SK-N-SH treated with all-trans-retinoic acid at 6 μM for 48 hours (cell line): ENCODE measurements around the gene PCF11.

Source experiments
- ATAC-seq: fragments of 200-7000 bp; cut with Tn5 transposase; 3 replicates; pipeline ENCODE4 v1.9.1; 2020; ENCODE audit warnings: mild to moderate bottlenecking, moderate library complexity
- ARNTL ChIP-seq: fragments of 450-650 bp; formaldehyde crosslinking; IDR thresholded peaks from 2 replicates; pipeline ENCODE4 v1.5.0; 2020; ENCODE audit warnings: low read depth, mild to moderate bottlenecking, moderate library complexity, borderline replicate concordance
- BACH2 ChIP-seq: fragments of 250-450 bp; sonication (Bioruptor Pico); IDR thresholded peaks from 2 replicates; pipeline ENCODE4 v1.9.0; 2021; ENCODE audit warnings: mild to moderate bottlenecking, borderline replicate concordance
- CREB5 ChIP-seq: fragments of 250-450 bp; sonication (Bioruptor Pico); IDR thresholded peaks from 2 replicates; pipeline ENCODE4 v1.5.1; 2020; ENCODE audit warnings: low read depth, mild to moderate bottlenecking, moderate library complexity
- CSDC2 ChIP-seq: fragments of 250-450 bp; sonication (Bioruptor Pico); IDR thresholded peaks from 2 replicates; pipeline ENCODE4 v1.5.0; 2020; ENCODE audit warnings: mild to moderate bottlenecking, moderate library complexity
- CSRNP3 ChIP-seq: fragments of 250-450 bp; sonication (Bioruptor Pico); IDR thresholded peaks from 2 replicates; pipeline ENCODE4 v1.5.1; 2021; ENCODE audit warnings: mild to moderate bottlenecking, moderate library complexity
- ESRRG ChIP-seq: fragments of 250-450 bp; sonication (Bioruptor Pico); IDR thresholded peaks from 2 replicates; pipeline ENCODE4 v1.6.1; 2021; ENCODE audit warnings: mild to moderate bottlenecking
- GLIS3 ChIP-seq: fragments of 250-450 bp; sonication (Bioruptor Pico); IDR thresholded peaks from 2 replicates; pipeline ENCODE4 v1.5.0; 2020; ENCODE audit warnings: mild to moderate bottlenecking, moderate library complexity
- OSR1 ChIP-seq: fragments of 250-450 bp; sonication (Bioruptor Pico); IDR thresholded peaks from 2 replicates; pipeline ENCODE4 v1.8.0; 2022; ENCODE audit warnings: moderate library complexity, mild to moderate bottlenecking, inconsistent platforms
- POU6F1 ChIP-seq: fragments of 250-450 bp; sonication (Bioruptor Pico); IDR thresholded peaks from 2 replicates; pipeline ENCODE4 v1.8.0; 2021; ENCODE audit warnings: low read depth, mild to moderate bottlenecking, moderate library complexity, borderline replicate concordance
- PPARA ChIP-seq: fragments of 250-450 bp; sonication (Bioruptor Pico); IDR thresholded peaks from 2 replicates; pipeline ENCODE4 v1.5.0; 2020; ENCODE audit warnings: mild to moderate bottlenecking, borderline replicate concordance
- RARB ChIP-seq: fragments of 250-450 bp; sonication (Bioruptor Pico); IDR thresholded peaks from 2 replicates; pipeline ENCODE4 v1.8.0; 2021; ENCODE audit warnings: mild to moderate bottlenecking, moderate library complexity
- SNAI2 ChIP-seq: fragments of 250-450 bp; sonication (Bioruptor Pico); IDR thresholded peaks from 2 replicates; pipeline ENCODE4 v1.5.0; 2020; ENCODE audit warnings: mild to moderate bottlenecking, moderate library complexity
- TCF4 ChIP-seq: fragments of 250-450 bp; sonication (Bioruptor Pico); IDR thresholded peaks from 2 replicates; pipeline ENCODE4 v1.8.0; 2021; ENCODE audit warnings: mild to moderate bottlenecking, moderate library complexity, borderline replicate concordance
- TOX ChIP-seq: fragments of 250-450 bp; sonication (Bioruptor Pico); IDR thresholded peaks from 2 replicates; pipeline ENCODE4 v1.8.0; 2021; ENCODE audit warnings: mild to moderate bottlenecking, moderate library complexity, borderline replicate concordance
- ZFP3 ChIP-seq: fragments of 250-450 bp; sonication (Bioruptor Pico); IDR thresholded peaks from 2 replicates; pipeline ENCODE4 v1.5.0; 2020; ENCODE audit warnings: mild to moderate bottlenecking, moderate library complexity
- ZFP30 ChIP-seq: fragments of 450-650 bp; formaldehyde crosslinking; IDR thresholded peaks from 2 replicates; pipeline ENCODE4 v1.5.0; 2022; ENCODE audit warnings: mild to moderate bottlenecking, moderate library complexity
- ZNF565 ChIP-seq: fragments of 450-650 bp; formaldehyde crosslinking; conservative IDR thresholded peaks from 2 replicates; pipeline ENCODE4 v1.5.0; 2020; ENCODE audit warnings: low read depth, mild to moderate bottlenecking, moderate library complexity
- ZNF70 ChIP-seq: fragments of 450-650 bp; formaldehyde crosslinking; IDR thresholded peaks from 2 replicates; pipeline ENCODE4 v1.5.0; 2020; ENCODE audit warnings: mild to moderate bottlenecking, moderate library complexity
- ZNF8 ChIP-seq: fragments of 450-650 bp; formaldehyde crosslinking; IDR thresholded peaks from 2 replicates; pipeline ENCODE4 v1.5.0; 2020; ENCODE audit warnings: mild to moderate bottlenecking, moderate library complexity
- TF ChIP-seq, protein P1 (sequence below): fragments of 250-450 bp; sonication (Bioruptor Pico); IDR thresholded peaks from 2 replicates; pipeline ENCODE4 v1.5.0; 2020; ENCODE audit warnings: mild to moderate bottlenecking, moderate library complexity
- TF ChIP-seq, protein P2 (sequence below): fragments of 250-450 bp; sonication (Bioruptor Pico); IDR thresholded peaks from 2 replicates; pipeline ENCODE4 v1.8.0; 2020; ENCODE audit warnings: mild to moderate bottlenecking, moderate library complexity, borderline replicate concordance

PCF11 gene

GRCh38 chr11:83162377-83162776, 5.4 kb downstream of the PCF11 start:
- ATAC-seq = no peak
- TF ChIP-seq ZNF565 (CRISPR knock-in tag) (no peak), OSR1 (no peak), CREB5 (CRISPR knock-in tag) (no peak), TCF4 (CRISPR knock-in tag) (no peak), ESRRG (CRISPR knock-in tag) (no peak), BACH2 (no peak), CSDC2 (CRISPR knock-in tag) (no peak), ZFP3 (no peak), PPARA (CRISPR knock-in tag) (no peak), SNAI2 (CRISPR knock-in tag) (no peak), ZFP30 (CRISPR knock-in tag) (no peak), GLIS3 (no peak), TOX (no peak), ARNTL (no peak), CSRNP3 (no peak), ZNF70 (CRISPR knock-in tag) (no peak)
- TF ChIP-seq, protein P1, sequence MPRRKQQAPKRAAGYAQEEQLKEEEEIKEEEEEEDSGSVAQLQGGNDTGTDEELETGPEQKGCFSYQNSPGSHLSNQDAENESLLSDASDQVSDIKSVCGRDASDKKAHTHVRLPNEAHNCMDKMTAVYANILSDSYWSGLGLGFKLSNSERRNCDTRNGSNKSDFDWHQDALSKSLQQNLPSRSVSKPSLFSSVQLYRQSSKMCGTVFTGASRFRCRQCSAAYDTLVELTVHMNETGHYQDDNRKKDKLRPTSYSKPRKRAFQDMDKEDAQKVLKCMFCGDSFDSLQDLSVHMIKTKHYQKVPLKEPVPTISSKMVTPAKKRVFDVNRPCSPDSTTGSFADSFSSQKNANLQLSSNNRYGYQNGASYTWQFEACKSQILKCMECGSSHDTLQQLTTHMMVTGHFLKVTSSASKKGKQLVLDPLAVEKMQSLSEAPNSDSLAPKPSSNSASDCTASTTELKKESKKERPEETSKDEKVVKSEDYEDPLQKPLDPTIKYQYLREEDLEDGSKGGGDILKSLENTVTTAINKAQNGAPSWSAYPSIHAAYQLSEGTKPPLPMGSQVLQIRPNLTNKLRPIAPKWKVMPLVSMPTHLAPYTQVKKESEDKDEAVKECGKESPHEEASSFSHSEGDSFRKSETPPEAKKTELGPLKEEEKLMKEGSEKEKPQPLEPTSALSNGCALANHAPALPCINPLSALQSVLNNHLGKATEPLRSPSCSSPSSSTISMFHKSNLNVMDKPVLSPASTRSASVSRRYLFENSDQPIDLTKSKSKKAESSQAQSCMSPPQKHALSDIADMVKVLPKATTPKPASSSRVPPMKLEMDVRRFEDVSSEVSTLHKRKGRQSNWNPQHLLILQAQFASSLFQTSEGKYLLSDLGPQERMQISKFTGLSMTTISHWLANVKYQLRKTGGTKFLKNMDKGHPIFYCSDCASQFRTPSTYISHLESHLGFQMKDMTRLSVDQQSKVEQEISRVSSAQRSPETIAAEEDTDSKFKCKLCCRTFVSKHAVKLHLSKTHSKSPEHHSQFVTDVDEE (CRISPR knock-in tag) = no peak
- TF ChIP-seq, protein P2, sequence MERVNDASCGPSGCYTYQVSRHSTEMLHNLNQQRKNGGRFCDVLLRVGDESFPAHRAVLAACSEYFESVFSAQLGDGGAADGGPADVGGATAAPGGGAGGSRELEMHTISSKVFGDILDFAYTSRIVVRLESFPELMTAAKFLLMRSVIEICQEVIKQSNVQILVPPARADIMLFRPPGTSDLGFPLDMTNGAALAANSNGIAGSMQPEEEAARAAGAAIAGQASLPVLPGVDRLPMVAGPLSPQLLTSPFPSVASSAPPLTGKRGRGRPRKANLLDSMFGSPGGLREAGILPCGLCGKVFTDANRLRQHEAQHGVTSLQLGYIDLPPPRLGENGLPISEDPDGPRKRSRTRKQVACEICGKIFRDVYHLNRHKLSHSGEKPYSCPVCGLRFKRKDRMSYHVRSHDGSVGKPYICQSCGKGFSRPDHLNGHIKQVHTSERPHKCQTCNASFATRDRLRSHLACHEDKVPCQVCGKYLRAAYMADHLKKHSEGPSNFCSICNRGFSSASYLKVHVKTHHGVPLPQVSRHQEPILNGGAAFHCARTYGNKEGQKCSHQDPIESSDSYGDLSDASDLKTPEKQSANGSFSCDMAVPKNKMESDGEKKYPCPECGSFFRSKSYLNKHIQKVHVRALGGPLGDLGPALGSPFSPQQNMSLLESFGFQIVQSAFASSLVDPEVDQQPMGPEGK (CRISPR knock-in tag) = no peak

DNA sequence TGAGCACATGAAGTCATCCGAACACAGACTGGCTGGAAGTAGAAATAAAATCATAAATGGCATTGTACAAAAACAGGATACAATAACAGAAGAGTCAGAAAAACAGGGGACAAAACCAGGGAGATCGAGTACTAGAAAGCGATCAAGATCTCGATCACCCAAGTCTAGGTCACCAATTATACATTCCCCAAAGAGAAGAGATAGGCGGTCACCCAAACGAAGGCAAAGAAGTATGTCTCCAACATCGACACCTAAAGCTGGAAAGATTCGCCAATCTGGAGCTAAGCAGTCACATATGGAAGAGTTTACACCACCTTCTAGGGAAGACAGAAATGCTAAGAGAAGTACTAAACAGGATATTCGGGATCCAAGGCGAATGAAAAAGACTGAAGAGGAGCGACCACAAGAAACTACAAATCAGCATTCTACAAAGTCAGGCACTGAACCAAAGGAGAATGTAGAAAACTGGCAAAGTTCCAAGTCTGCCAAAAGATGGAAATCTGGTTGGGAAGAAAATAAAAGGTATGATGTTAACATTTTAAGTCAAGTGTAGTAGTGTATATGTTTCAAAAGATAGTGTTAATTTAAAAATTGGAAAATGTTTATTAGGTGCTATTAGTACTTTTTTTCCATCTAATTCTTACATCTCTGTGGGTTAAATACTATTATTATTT, 9.4 kb downstream of the PCF11 start:
- TF ChIP-seq TOX (no peak), RARB (no peak), CREB5 (CRISPR knock-in tag) (no peak), BACH2 (no peak)
- ATAC-seq = no peak

GRCh38 chr11:83168756-83169155, 11.8 kb downstream of the PCF11 start:
- no peak for ATAC-seq
- TF ChIP-seq OSR1 (no peak), CSRNP3 (no peak), ZNF70 (CRISPR knock-in tag) (no peak), ZNF8 (CRISPR knock-in tag) (no peak), ESRRG (CRISPR knock-in tag) (no peak), CSDC2 (CRISPR knock-in tag) (no peak), CREB5 (CRISPR knock-in tag) (no peak), ZFP30 (CRISPR knock-in tag) (no peak), POU6F1 (CRISPR knock-in tag) (no peak), ZNF565 (CRISPR knock-in tag) (no peak), BACH2 (no peak)
- TF ChIP-seq, protein P1 (CRISPR knock-in tag) = no peak
